Left lung (tissue), 10 donors: ENCODE data around the gene CPXM2. TPM values are rescaled to one million over a fixed set of nuclear protein-coding genes. Genes with fewer than 3 reads are reported as not detected.

Source experiments
- ATAC-seq: fragments of 200-7000 bp; cut with Tn5 transposase; one replicate; pipeline ENCODE4 v1.9.1; 2020; ENCODE audit warnings: moderate library complexity
- DNase-seq, 4 donors: peaks; one replicate each; pipeline ENCODE4 v3.0.0-alpha.2; 2013 to 2020
- H3K27ac ChIP-seq, 2 donors: fragments of 200-600 bp; sonication (generic) in 1 of 2; one replicate each; pipeline versions ENCODE4 v1.5.0 to v1.8.0; 2020 to 2021
- H3K27me3 ChIP-seq, 2 donors: fragments of 200-600 bp; sonication (generic) in 1 of 2; one replicate each; pipeline versions ENCODE4 v1.5.0 to v1.8.0; 2020 to 2021
- H3K36me3 ChIP-seq, 2 donors: fragments of 200-600 bp; sonication (generic) in 1 of 2; one replicate each; pipeline versions ENCODE4 v1.5.0 to v1.8.0; 2020 to 2021
- H3K4me1 ChIP-seq, 2 donors: fragments of 200-600 bp; one replicate each; pipeline ENCODE4 v1.8.0; 2021
- H3K4me3 ChIP-seq, 2 donors: fragments of 200-600 bp; sonication (generic) in 1 of 2; one replicate each; pipeline versions ENCODE4 v1.5.0 to v1.8.0; 2020 to 2021; ENCODE audit warnings: mild to moderate bottlenecking in 1 of 2
- H3K9me3 ChIP-seq, 2 donors: fragments of 200-600 bp; sonication (generic) in 1 of 2; one replicate each; pipeline versions ENCODE4 v1.5.0 to v1.8.0; 2020 to 2021
- CTCF ChIP-seq, 2 donors: fragments of 200-600 bp; sonication (generic) in 1 of 2; IDR thresholded peaks; one replicate each; pipeline versions ENCODE4 v1.5.0 to v1.8.0; 2021; ENCODE audit warnings: antibody characterized with exemption in 2 of 2
- intact Hi-C, 2 donors: fragments of 100-400 bp; cut with DNase I; formaldehyde crosslinking; loops; one replicate each; pipeline versions ENCODE4 v1.11.2 to v1.14.2; 2022
- polyA plus RNA-seq, 6 donors: library from polyadenylated mRNA; unstranded; fragments of 120-200 nt; gene quantifications; one replicate each; pipeline ENCODE4 v1.2.1, GENCODE V29; 2013; ENCODE audit not compliant: insufficient read length in 6 of 6
- total RNA-seq, 2 donors: library from RNA; stranded (reverse); fragmentation: NEBNext Ultra II Directional; extraction: Animal tissue kit (Norgen Biotek cat#: 25700); gene quantifications; one replicate each; pipeline ENCODE4 v1.2.1, GENCODE V29; 2021
- donor health status: DM: no; HTN: yes; CAD: no.
- donor health status: DM: no; HTN: no; CAD: no.

CPXM2 gene
- total and polyA plus RNA-seq, 8 donors = 1.5 to 6.5 (median 2.6) TPM

DNA sequence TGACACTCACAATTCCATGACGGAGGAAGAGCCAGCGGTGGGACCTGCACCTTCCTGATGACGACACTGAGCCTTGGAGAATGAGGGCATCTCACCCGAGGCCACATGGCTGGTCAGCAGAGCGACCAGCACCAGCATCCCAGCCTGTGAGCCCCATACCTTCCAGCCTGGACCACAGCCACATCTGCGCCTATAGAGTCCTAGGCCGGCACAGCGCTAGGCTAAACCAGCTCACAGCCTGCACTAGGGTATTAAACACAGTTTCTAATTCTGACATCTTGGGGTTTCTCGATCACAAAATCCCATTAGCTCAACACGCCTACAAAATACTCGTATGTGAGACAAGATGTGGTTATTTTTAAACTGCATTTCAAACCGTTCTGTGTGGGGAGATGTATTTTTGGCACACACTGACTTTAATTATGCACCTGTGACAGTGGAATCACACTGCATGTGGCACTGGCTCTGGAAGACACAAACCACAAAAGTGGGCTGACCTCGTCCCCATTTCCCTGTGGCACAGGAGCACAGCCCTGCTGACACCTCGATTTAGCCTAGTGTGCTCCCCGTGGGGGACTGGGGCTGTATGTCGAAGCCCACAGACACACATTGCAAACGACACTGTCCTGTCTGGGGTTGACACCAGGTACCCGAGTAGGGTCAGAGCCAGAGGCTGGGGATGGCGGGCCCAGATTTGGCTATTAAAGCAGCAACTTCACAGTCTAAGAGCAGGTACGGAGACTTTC, 32.5 kb downstream of the CPXM2 start:
- Histone ChIP-seq H3K9me3 (no peaks in the 10 kb centered on the region), H3K36me3 (no peaks in the 10 kb centered on the region), H3K27ac (no peak overlapping the region), H3K27me3 (peaks cover 0 to 22% of the 10 kb centered on the region in 2 donors), H3K4me3 (no peak overlapping the region), H3K4me1 (no peaks in the 10 kb centered on the region)
- DNase-seq = no peak
- no peak for ATAC-seq
- intact Hi-C loops = no loop called here
- no peak for TF ChIP-seq CTCF (IDR thresholded peaks at IDR 0.05)

- DNase-seq = no peak
- ATAC-seq = no peak
- Histone ChIP-seq H3K4me3 (no peak overlapping the region), H3K9me3 (no peaks in the 10 kb centered on the region), H3K36me3 (no peaks in the 10 kb centered on the region), H3K4me1 (no peaks in the 10 kb centered on the region), H3K27me3 (peaks cover 0 to 26% of the 10 kb centered on the region in 2 donors), H3K27ac (no peak overlapping the region)
- intact Hi-C loops = no loop called here
- no peak for TF ChIP-seq CTCF (IDR thresholded peaks at IDR 0.05)
Observed at GRCh38 chr10:123858077-123858681, 33.4 kb downstream of the CPXM2 start.

DNA sequence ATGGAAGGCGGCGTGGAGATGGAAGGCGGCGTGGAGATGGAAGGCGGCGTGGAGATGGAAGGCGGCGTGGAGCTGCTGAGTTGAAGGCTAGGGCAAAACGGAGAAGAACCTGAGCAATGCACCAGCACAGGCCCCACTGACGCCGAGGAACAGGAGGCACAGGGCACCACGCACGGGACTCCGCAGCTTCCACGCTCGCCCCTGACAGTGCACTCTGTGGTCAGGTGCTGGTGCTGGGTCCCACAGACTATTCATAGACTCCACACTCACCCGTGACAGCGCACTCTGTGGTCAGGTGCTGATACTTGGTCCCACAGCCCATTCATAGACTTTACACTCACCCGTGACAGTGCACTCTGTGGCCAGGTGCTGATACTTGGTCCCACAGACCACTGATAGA, 34.0 kb downstream of the CPXM2 start:
- intact Hi-C loops = no loop called here
- no peak for TF ChIP-seq CTCF (IDR thresholded peaks at IDR 0.05)
- Histone ChIP-seq H3K27ac (no peak overlapping the region), H3K4me1 (no peaks in the 10 kb centered on the region), H3K4me3 (no peak overlapping the region), H3K36me3 (no peaks in the 10 kb centered on the region), H3K27me3 (peaks cover 0 to 25% of the 10 kb centered on the region in 2 donors), H3K9me3 (no peaks in the 10 kb centered on the region)
- DNase-seq (no peak), ATAC-seq (no peak)

- no peak for DNase-seq
Observed at GRCh38 chr10:123855008-123855684, 36.5 kb downstream of the CPXM2 start.

More at GRCh38 chr10:123855008-123855684, 36.5 kb downstream of the CPXM2 start:
- no peaks in the 10 kb centered on the region for H3K4me1 ChIP-seq
- ATAC-seq = no peak
- H3K27ac ChIP-seq = no peak overlapping the region
- TF ChIP-seq CTCF (IDR thresholded peaks at IDR 0.05) = no peak
- no peak overlapping the region for H3K4me3 ChIP-seq
- peaks cover 0 to 25% of the 10 kb centered on the region in 2 donors for H3K27me3 ChIP-seq
- no peaks in the 10 kb centered on the region for H3K9me3 ChIP-seq
- intact Hi-C loops = no loop called here
- no peaks in the 10 kb centered on the region for H3K36me3 ChIP-seq
